Mucosa of gallbladder (tissue), 1 donor: Measurements from ENCODE around the gene PLA2G4B. TPM values are rescaled to one million over a fixed set of nuclear protein-coding genes. Genes with fewer than 3 reads are reported as not detected.

Experiments used
- DNase-seq: peaks from one replicate; pipeline ENCODE4 v3.0.0-alpha.2; 2020; ENCODE audit warnings: low spot score
- total RNA-seq: library from RNA; stranded (reverse); gene quantifications from one replicate; pipeline ENCODE4 v1.2.1, GENCODE V29; 2021
- donor health status: DM: no; HTN: no; CAD: no.

Gene PLA2G4B
- total RNA-seq, 1 donor from 2014 or later, result 20.7 TPM

- DNase-seq, result no peak
Observed at GRCh38 chr15:41869770-41870688, 31.4 kb downstream of the PLA2G4B start.

- no peak for DNase-seq
Observed at GRCh38 chr15:41870689-41871081, 32.0 kb downstream of the PLA2G4B start.

GRCh38 chr15:41871175-41871905 lies 32.7 kb downstream of the PLA2G4B start:
- DNase-seq, result no peak

- no peak for DNase-seq
Observed at GRCh38 chr15:41872166-41872747, 33.6 kb downstream of the PLA2G4B start.

- no peak for DNase-seq
Observed at GRCh38 chr15:41873711-41874110, 35.1 kb downstream of the PLA2G4B start.

- no peak for DNase-seq
Observed at GRCh38 chr15:41874736-41875135, 36.1 kb downstream of the PLA2G4B start.

GRCh38 chr15:41876007-41876406 lies 37.4 kb downstream of the PLA2G4B start:
- no peak for DNase-seq

GRCh38 chr15:41876689-41877088 lies 38.0 kb downstream of the PLA2G4B start:
- no peak for DNase-seq

GRCh38 chr15:41877631-41878354 lies 39.1 kb downstream of the PLA2G4B start:
- no peak for DNase-seq

- no peak for DNase-seq
Observed at GRCh38 chr15:41878355-41878699, 39.7 kb downstream of the PLA2G4B start.

- no peak for DNase-seq
Observed at GRCh38 chr15:41879321-41879845, 40.7 kb downstream of the PLA2G4B start.

GRCh38 chr15:41880156-41880877 lies 41.7 kb downstream of the PLA2G4B start:
- no peak for DNase-seq

- DNase-seq, result no peak
Observed at GRCh38 chr15:41881086-41881485, 42.4 kb downstream of the PLA2G4B start.

- DNase-seq, result no peak
Observed at GRCh38 chr15:41881550-41881919, 42.9 kb downstream of the PLA2G4B start.

- DNase-seq, result no peak
Observed at GRCh38 chr15:41881920-41882688, 43.5 kb downstream of the PLA2G4B start.

- no peak for DNase-seq
Observed at GRCh38 chr15:41882689-41883483, 44.2 kb downstream of the PLA2G4B start.

- no peak for DNase-seq
Observed at GRCh38 chr15:41883484-41883825, 44.8 kb downstream of the PLA2G4B start.

- DNase-seq, result no peak
Observed at GRCh38 chr15:41884458-41884857, 45.8 kb downstream of the PLA2G4B start.

- DNase-seq, result no peak
Observed at GRCh38 chr15:41885321-41885720, 46.7 kb downstream of the PLA2G4B start.

GRCh38 chr15:41885841-41886240 lies 47.2 kb downstream of the PLA2G4B start:
- DNase-seq, result no peak
